Pancreas (tissue), 10 donors: Measurements from ENCODE around the gene TACR2. TPM values are rescaled to one million over a fixed set of nuclear protein-coding genes. Genes with fewer than 3 reads are reported as not detected.

Source experiments
- ATAC-seq, 4 donors: fragments of 200-7000 bp; cut with Tn5 transposase; one replicate each; pipeline versions ENCODE4 v1.8.0 to v1.9.1; 2020; ENCODE audit warnings: mild to moderate bottlenecking in 4 of 4, moderate library complexity in 4 of 4
- DNase-seq, 6 donors: peaks; one replicate each; pipeline ENCODE4 v3.0.0-alpha.2; 2020
- FAIRE-seq: peaks from 2 replicates; lab custom pipeline; 2012; peaks lifted over from hg19 to GRCh38; lab: Jason Lieb, UNC
- H3K27ac ChIP-seq, 4 donors: fragments of 200-600 bp; sonication (generic); 1 replicate in 3 of 4; 2 replicates in 1 of 4; pipeline versions ENCODE4 v1.5.0 to v1.8.0; 2020
- H3K27me3 ChIP-seq, 4 donors: fragments of 200-600 bp; one replicate each; pipeline ENCODE4 v1.8.0; 2021
- H3K36me3 ChIP-seq, 3 donors: fragments of 200-600 bp; sonication (generic) in 1 of 3; one replicate each; pipeline versions ENCODE4 v1.5.0 to v1.8.0; 2020 to 2021
- H3K4me1 ChIP-seq, 3 donors: fragments of 200-600 bp; one replicate each; pipeline ENCODE4 v1.8.0; 2021
- H3K4me3 ChIP-seq, 4 donors: fragments of 200-600 bp; sonication (generic) in 2 of 4; one replicate each; pipeline versions ENCODE4 v1.5.0 to v1.8.0; 2020 to 2021
- H3K9me3 ChIP-seq, 4 donors: fragments of 200-600 bp; one replicate each; pipeline ENCODE4 v1.8.0; 2021
- CTCF ChIP-seq, 4 donors: fragments of 200-600 bp; sonication (generic) in 3 of 4; IDR thresholded peaks; one replicate each; pipeline versions ENCODE4 v1.5.0 to v1.8.0; 2021; ENCODE audit warnings: antibody characterized with exemption in 4 of 4
- WGBS, 2 donors: extraction: QIAGEN DNeasy Blood & Tissue Kit; methylation state at CpG; one replicate each; pipeline ENCODE4 v1.1.7; 2013; 5-methylcytosine and 5-hydroxymethylcytosine counted together
- intact Hi-C, 3 donors: fragments of 100-400 bp; cut with DNase I; formaldehyde crosslinking; loops; one replicate each; pipeline versions ENCODE4 v1.11.1 to v1.14.2; 2022
- polyA plus RNA-seq, 2 donors: library from polyadenylated mRNA; stranded (reverse); fragments of 200-250 nt; gene quantifications; one replicate each; pipeline ENCODE4 v1.2.3, GENCODE V29; 2013
- total RNA-seq, 6 donors: library from RNA; stranded (reverse); fragmentation: NEBNext Ultra II Directional in 4 of 6; extraction: Animal tissue kit (Norgen Biotek cat#: 25700) in 4 of 6; gene quantifications; one replicate each; pipeline versions ENCODE4 v1.2.1 to v1.2.4, GENCODE V29; 2021 to 2023
- donor health status: healthy with polysubstance abuse.
- donor health status: DM: no; HTN: no; CAD: no; lungs with moderate emphysema.
- donor health status: DM: no; HTN: no; CAD: no.
- donor health status: control.
- donor health status: control.
- donor health status: Bipolar disorder and iron deficiency.
- donor health status: DM: yes; HTN: yes; CAD: no.
- donor health status: DM: no; HTN: no; CAD: no.
- donor health status: DM: no; HTN: no; CAD: no.
- donor health status: DM: yes; HTN: yes; CAD: no.

Gene TACR2
- total and polyA plus RNA-seq, 8 donors: 0.12 to 0.28 (median 0.15) TPM; not detected in 2

DNA sequence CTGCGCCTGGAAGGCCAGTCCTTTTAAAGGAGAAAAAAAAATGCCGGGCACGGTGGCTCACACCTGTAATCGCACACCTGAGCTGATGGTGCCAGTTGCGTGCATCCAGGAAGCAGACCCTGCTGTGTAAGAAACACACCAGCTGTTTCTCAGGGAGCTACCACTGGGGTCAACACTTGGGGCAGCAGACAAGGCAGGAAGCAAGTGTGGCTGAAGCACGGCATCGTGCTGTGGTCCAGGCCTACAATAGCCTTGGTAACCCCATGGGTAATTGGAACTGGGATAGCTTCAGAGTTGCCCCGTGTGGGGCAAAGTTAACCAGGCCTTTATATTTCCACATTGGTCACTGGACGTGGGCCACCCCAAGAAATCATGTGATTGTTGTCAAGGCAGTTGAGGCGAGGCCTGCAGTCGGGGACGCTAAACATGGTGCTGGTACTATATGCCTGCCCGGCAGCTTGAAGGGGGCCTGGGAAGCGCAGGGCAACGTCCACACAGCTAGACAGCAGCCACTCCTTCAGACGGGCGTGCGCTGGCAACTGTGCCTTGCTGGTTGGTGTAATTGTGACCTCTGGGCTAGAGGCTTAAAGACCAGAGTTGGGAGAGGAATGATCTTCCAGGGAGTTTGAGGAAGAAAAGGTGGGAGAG, 2.5 kb upstream of the TACR2 start:
- no peak for TF ChIP-seq CTCF (IDR thresholded peaks at IDR 0.05)

GRCh38 chr10:69418052-69418752, 1.5 kb upstream of the TACR2 start:
- ATAC-seq (peak in 1 of 4 donors; percentile 10), DNase-seq (no peak), FAIRE-seq (no peak)
- H3K27me3 ChIP-seq: no peaks in the 10 kb centered on the region
- intact Hi-C loops: loop anchor here in 2 of 3 donors (5.0 to 10.0 kb wide), 2 partner anchors 214 to 217 kb away; partner anchors contain the start of gene FAM241B (in 2 of the 2)
- H3K4me3 ChIP-seq: no peak overlapping the region
- no peaks in the 10 kb centered on the region for H3K36me3 ChIP-seq
- H3K4me1 ChIP-seq: no peaks in the 10 kb centered on the region
- no peaks in the 10 kb centered on the region for H3K9me3 ChIP-seq
- H3K27ac ChIP-seq: no peak overlapping the region
- WGBS, 2 donors: 63 to 65% methylated on average over 8 of the region's 8 CpGs
- no peak for TF ChIP-seq CTCF (IDR thresholded peaks at IDR 0.05)

More for the DNA sequence above, 2.5 kb upstream of the TACR2 start:
- no peak overlapping the region for H3K27ac ChIP-seq
- DNase-seq (peak in 1 of 6 donors; percentile 39), ATAC-seq (no peak), FAIRE-seq (no peak)
- peaks cover 0 to 4% (median 0%) of the 10 kb centered on the region in 3 donors for H3K4me1 ChIP-seq
- no peaks in the 10 kb centered on the region for H3K9me3 ChIP-seq
- intact Hi-C loops: loop anchor here in 2 of 3 donors (5.0 to 10.0 kb wide), 2 partner anchors 213 to 216 kb away; partner anchors contain the start of gene FAM241B (in 2 of the 2)
- WGBS, 2 donors: 85 to 91% methylated on average over 18 of the region's 18 CpGs
- H3K36me3 ChIP-seq: no peaks in the 10 kb centered on the region
- no peaks in the 10 kb centered on the region for H3K27me3 ChIP-seq
- H3K4me3 ChIP-seq: no peak overlapping the region

- 70 to 79% methylated on average over 11 of the region's 11 CpGs for WGBS, 2 donors
- no peak for TF ChIP-seq CTCF (IDR thresholded peaks at IDR 0.05)
- FAIRE-seq: no peak
Measured at GRCh38 chr10:69417542-69417941, 824 bp upstream of the TACR2 start.

GRCh38 chr10:69415951-69416350, 767 bp downstream of the TACR2 start:
- no peak for FAIRE-seq
- no peak for ATAC-seq
- H3K9me3 ChIP-seq: no peaks in the 10 kb centered on the region
- intact Hi-C loops: loop anchor here in 2 of 3 donors (5.0 to 10.0 kb wide), 2 partner anchors 216 to 219 kb away; partner anchors contain the start of gene FAM241B (in 2 of the 2)
- TF ChIP-seq CTCF (IDR thresholded peaks at IDR 0.05): no peak
- H3K27me3 ChIP-seq: no peaks in the 10 kb centered on the region
- no peaks in the 10 kb centered on the region for H3K36me3 ChIP-seq
- H3K4me1 ChIP-seq: no peaks in the 10 kb centered on the region
- no peak for DNase-seq
- no peak overlapping the region for H3K27ac ChIP-seq
- 82 to 92% methylated on average over 10 of the region's 10 CpGs for WGBS, 2 donors
- no peak overlapping the region for H3K4me3 ChIP-seq

More at GRCh38 chr10:69417542-69417941, 824 bp upstream of the TACR2 start:
- Histone ChIP-seq H3K4me3 (no peak overlapping the region), H3K27me3 (no peaks in the 10 kb centered on the region), H3K36me3 (no peaks in the 10 kb centered on the region), H3K9me3 (no peaks in the 10 kb centered on the region), H3K27ac (no peak overlapping the region), H3K4me1 (no peaks in the 10 kb centered on the region)
- intact Hi-C loops: loop anchor here in 2 of 3 donors (5.0 to 10.0 kb wide), 2 partner anchors 215 to 217 kb away; partner anchors contain the start of gene FAM241B (in 2 of the 2)
- DNase-seq (no peak), ATAC-seq (no peak)
